Tibial artery (tissue), 4 donors: Measurements from ENCODE around the gene ZC3H13.

Experiments used
- DNase-seq, 2 donors: peaks; one replicate each; pipeline ENCODE4 v3.0.0-alpha.2; 2019
- H3K27ac ChIP-seq, 2 donors: fragments of 200-600 bp; sonication (generic) in 1 of 2; 1 replicate in 1 of 2; 2 replicates in 1 of 2; pipeline ENCODE4 v1.5.1; 2018 to 2019; ENCODE audit warnings: mild to moderate bottlenecking in 1 of 2
- H3K27me3 ChIP-seq, 2 donors: fragments of 200-600 bp; sonication (generic) in 1 of 2; one replicate each; pipeline versions ENCODE4 v1.5.1 to v1.6.0; 2016 to 2019
- H3K36me3 ChIP-seq, 3 donors: fragments of 200-600 bp; sonication (generic) in 2 of 3; one replicate each; pipeline ENCODE4 v1.5.1; 2016 to 2019; ENCODE audit warnings: mild to moderate bottlenecking in 2 of 3
- H3K4me1 ChIP-seq, 4 donors: fragments of 200-600 bp; sonication (generic) in 2 of 4; 1 replicate in 3 of 4; 2 replicates in 1 of 4; pipeline ENCODE4 v1.5.1; 2016 to 2019
- H3K4me3 ChIP-seq, 2 donors: fragments of 200-600 bp; sonication (generic) in 1 of 2; 1 replicate in 1 of 2; 2 replicates in 1 of 2; pipeline ENCODE4 v1.5.1; 2018 to 2019; ENCODE audit warnings: mild to moderate bottlenecking in 2 of 2
- H3K9me3 ChIP-seq, 3 donors: fragments of 200-600 bp; sonication (generic) in 1 of 3; one replicate each; pipeline ENCODE4 v1.5.1; 2016 to 2019
- intact Hi-C: fragments of 100-400 bp; cut with DNase I; formaldehyde crosslinking; loops from one replicate; pipeline ENCODE4 v1.15.0; 2023; ENCODE audit warnings: low total_unique reads
- TF ChIP-seq, protein P1 (sequence below), 2 experiments: fragments of 200-600 bp in 1 of 2; fragments of 450-650 bp in 1 of 2; IDR thresholded peaks; one replicate each; pipeline ENCODE4 v1.5.1; 2017 to 2019; ENCODE audit warnings: antibody characterized with exemption in 2 of 2, mild to moderate bottlenecking in 1 of 2, moderate library complexity in 1 of 2

Gene ZC3H13

DNA sequence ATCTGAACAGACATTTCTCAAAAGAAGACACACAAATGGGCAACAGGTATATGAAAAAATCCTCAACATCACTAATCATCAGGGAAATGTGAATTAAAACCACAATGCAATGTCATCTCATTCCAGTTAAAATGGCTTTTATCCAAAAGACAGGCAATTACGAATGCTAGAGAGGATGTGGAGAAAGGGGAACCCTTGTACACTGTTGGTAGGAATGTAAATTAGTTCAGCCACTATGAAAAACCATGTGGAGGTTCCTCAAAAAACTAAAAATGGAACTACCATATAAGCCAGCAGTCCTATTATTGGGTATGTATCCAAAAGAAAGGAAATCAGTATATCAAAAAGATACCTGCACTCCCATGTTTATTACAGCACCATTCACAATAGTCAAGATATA lies 24.7 kb upstream of the ZC3H13 start:
- no peak for DNase-seq
- H3K27ac ChIP-seq: no peak overlapping the region
- TF ChIP-seq, protein P1, sequence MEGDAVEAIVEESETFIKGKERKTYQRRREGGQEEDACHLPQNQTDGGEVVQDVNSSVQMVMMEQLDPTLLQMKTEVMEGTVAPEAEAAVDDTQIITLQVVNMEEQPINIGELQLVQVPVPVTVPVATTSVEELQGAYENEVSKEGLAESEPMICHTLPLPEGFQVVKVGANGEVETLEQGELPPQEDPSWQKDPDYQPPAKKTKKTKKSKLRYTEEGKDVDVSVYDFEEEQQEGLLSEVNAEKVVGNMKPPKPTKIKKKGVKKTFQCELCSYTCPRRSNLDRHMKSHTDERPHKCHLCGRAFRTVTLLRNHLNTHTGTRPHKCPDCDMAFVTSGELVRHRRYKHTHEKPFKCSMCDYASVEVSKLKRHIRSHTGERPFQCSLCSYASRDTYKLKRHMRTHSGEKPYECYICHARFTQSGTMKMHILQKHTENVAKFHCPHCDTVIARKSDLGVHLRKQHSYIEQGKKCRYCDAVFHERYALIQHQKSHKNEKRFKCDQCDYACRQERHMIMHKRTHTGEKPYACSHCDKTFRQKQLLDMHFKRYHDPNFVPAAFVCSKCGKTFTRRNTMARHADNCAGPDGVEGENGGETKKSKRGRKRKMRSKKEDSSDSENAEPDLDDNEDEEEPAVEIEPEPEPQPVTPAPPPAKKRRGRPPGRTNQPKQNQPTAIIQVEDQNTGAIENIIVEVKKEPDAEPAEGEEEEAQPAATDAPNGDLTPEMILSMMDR (IDR thresholded peaks at IDR 0.05): no peak
- no peaks in the 10 kb centered on the region for H3K9me3 ChIP-seq
- H3K36me3 ChIP-seq: no peaks in the 10 kb centered on the region
- H3K4me3 ChIP-seq: no peak overlapping the region
- H3K27me3 ChIP-seq: no peaks in the 10 kb centered on the region
- H3K4me1 ChIP-seq: no peaks in the 10 kb centered on the region
- intact Hi-C loops: no loop called here

DNA sequence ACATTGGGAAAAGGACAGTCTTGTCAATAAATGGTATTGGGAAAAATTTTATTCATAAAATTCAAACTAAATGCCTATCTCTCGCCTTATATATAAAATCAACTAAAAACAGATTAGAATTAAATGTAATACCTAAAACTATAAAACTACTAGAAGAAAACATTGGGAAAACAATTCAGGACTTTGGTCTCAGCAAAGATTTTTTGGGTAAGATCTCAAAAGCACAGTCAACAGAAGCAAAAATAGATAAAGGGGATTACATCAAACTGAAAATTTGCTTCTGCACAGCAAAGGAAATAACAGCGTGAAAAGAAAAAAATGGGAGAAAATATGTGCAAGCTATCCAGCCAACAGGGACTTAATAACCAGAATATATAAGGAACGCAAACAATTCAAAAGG lies 24.3 kb upstream of the ZC3H13 start:
- Histone ChIP-seq H3K27ac (no peak overlapping the region), H3K9me3 (no peaks in the 10 kb centered on the region), H3K36me3 (no peaks in the 10 kb centered on the region), H3K4me1 (no peaks in the 10 kb centered on the region), H3K4me3 (no peak overlapping the region), H3K27me3 (no peaks in the 10 kb centered on the region)
- TF ChIP-seq, protein P1 (IDR thresholded peaks at IDR 0.05): no peak
- intact Hi-C loops: no loop called here
- no peak for DNase-seq

DNA sequence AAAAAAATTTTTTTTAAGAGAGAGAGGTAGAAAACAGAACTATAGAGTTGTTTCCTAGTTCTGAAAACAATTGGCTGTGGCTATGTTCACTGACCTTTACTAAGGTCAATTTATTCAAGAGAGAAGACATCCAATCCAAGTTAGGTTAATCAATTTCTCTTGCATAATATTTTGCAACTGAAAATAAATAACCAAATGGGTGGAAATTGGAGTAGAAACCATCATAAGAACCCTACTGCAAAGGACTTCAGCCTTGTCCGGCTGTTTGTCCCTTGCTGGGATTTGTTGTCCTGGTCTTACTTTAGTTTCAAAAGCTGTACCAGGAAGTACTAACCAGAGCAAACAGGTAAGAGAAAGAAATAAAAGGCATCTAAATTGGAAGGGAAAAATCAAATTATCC lies 23.3 kb upstream of the ZC3H13 start:
- Histone ChIP-seq H3K4me1 (no peaks in the 10 kb centered on the region), H3K9me3 (no peaks in the 10 kb centered on the region), H3K27me3 (no peaks in the 10 kb centered on the region), H3K36me3 (no peaks in the 10 kb centered on the region), H3K4me3 (no peak overlapping the region), H3K27ac (no peak overlapping the region)
- intact Hi-C loops: no loop called here
- TF ChIP-seq, protein P1 (IDR thresholded peaks at IDR 0.05): no peak
- DNase-seq: no peak

DNA sequence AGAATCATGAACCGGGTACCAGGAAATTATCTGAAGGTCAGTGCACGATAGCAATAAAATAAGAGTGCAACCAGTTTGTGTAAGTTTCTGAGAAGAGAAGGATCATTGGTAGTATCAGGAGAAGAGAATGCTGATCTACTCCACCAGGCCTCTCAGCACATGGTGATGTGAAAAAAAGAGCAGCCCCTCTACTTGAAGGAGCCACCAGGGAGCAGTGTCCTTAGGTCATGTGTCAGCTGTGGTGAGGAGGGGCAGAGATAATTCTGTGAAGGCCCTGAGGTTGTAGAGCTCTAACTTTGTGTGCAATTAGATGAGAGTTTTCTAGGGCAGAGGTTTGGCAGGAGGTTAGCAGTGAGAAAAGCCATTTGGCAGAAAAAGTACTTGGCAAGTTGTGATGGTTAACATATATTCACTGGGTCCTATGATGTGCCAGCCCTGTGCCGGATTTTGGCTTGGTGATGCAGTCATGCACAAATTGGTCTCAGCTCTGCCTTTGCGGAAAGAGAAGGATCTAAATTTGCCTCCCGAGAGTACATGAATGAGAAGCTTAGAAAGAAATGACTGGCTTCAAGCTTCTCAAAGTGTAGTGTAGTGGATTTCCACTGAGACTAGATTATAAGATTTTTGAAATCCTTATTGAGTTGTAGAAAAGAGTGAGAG lies 19.2 kb upstream of the ZC3H13 start:
- no peaks in the 10 kb centered on the region for H3K9me3 ChIP-seq
- no peaks in the 10 kb centered on the region for H3K36me3 ChIP-seq
- TF ChIP-seq, protein P1 (IDR thresholded peaks at IDR 0.05): no peak
- no peak overlapping the region for H3K4me3 ChIP-seq
- intact Hi-C loops: no loop called here
- H3K27ac ChIP-seq: no peak overlapping the region
- no peaks in the 10 kb centered on the region for H3K4me1 ChIP-seq
- no peaks in the 10 kb centered on the region for H3K27me3 ChIP-seq
- no peak for DNase-seq

DNA sequence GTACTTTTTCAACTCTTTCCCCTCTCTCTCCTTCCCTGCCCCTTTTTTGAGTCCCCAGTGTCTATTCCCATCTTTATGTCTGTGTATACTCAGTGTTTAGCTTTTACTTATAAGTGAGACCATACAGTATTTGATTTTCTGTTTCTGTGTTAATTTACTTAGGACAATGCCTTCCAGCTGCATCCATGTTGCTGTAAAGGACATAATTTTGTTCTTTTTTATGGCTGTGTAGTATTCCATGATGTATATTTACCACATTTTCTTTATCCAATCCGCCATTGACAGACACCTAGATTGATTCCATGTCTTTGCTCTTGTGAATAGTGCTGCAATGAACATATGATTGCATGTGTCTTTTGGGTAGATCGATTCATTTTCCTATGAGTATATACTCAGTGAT lies 10.7 kb upstream of the ZC3H13 start:
- intact Hi-C loops: no loop called here
- TF ChIP-seq, protein P1 (IDR thresholded peaks at IDR 0.05): no peak
- DNase-seq: no peak
- Histone ChIP-seq H3K4me3 (no peak overlapping the region), H3K27ac (no peak overlapping the region), H3K27me3 (no peaks in the 10 kb centered on the region), H3K36me3 (no peaks in the 10 kb centered on the region), H3K4me1 (no peaks in the 10 kb centered on the region), H3K9me3 (no peaks in the 10 kb centered on the region)

DNA sequence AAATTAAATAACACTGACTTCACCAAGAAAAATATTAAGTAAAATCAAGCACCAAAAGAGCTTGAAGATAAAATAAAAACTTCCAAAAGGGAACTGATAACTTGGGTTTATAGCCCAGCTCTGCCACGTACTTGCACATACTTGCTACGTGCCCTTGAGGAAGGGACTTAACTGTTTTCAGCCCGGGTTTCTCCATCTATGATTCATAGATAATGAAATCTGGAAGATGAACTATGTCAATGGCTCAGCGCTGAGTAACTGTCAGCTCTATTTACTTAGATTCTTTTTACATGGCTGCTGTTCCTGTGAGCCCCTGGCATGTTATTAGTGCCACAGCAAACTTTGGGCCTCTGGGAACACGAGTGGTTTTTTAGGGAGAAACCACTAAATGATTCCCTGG lies 9.6 kb upstream of the ZC3H13 start:
- Histone ChIP-seq H3K4me3 (no peak overlapping the region), H3K4me1 (no peaks in the 10 kb centered on the region), H3K36me3 (no peaks in the 10 kb centered on the region), H3K9me3 (no peaks in the 10 kb centered on the region), H3K27ac (no peak overlapping the region), H3K27me3 (no peaks in the 10 kb centered on the region)
- TF ChIP-seq, protein P1 (IDR thresholded peaks at IDR 0.05): no peak
- no peak for DNase-seq
- intact Hi-C loops: no loop called here
